Body of pancreas (tissue), 4 donors: ENCODE measurements around the gene PPP2R5C. TPM values are rescaled to one million over a fixed set of nuclear protein-coding genes. Genes with fewer than 3 reads are reported as not detected.
A peak's percentile ranks its signal among the peaks of the same experiment; 100 is the strongest.

Source experiments
- ATAC-seq: fragments of 150-250 bp; one replicate; pipeline ENCODE4 v1.9.1; 2016
- DNase-seq, 4 donors: peaks; one replicate each; pipeline ENCODE4 v3.0.0-alpha.2; 2019
- H3K27ac ChIP-seq, 4 donors: fragments of 200-600 bp; sonication (generic); 1 replicate in 3 of 4; 2 replicates in 1 of 4; pipeline versions ENCODE4 v1.5.1 to v1.6.1; 2016 to 2019; ENCODE audit warnings: mild to moderate bottlenecking in 1 of 4, mixed read lengths in 1 of 4, moderate library complexity in 1 of 4
- H3K27me3 ChIP-seq, 2 donors: fragments of 200-600 bp; sonication (generic); one replicate each; pipeline ENCODE4 v1.6.0; 2016; ENCODE audit warnings: mild to moderate bottlenecking in 1 of 2
- H3K36me3 ChIP-seq, 2 donors: fragments of 200-600 bp; sonication (generic); replicated peaks in 1 of 2; 2 replicates each; pipeline ENCODE4 v1.5.1; 2016; ENCODE audit warnings: low read depth in 2 of 2; ENCODE audit not compliant: insufficient read depth in 1 of 2
- H3K4me1 ChIP-seq: fragments of 200-600 bp; sonication (generic); one replicate; pipeline ENCODE4 v1.6.0; 2016
- H3K4me3 ChIP-seq, 2 donors: fragments of 200-600 bp; sonication (generic); 1 replicate in 1 of 2; 2 replicates in 1 of 2; pipeline ENCODE4 v1.5.1; 2016 to 2019
- H3K9me3 ChIP-seq, 3 donors: fragments of 200-600 bp; sonication (generic); 1 replicate in 2 of 3; 2 replicates in 1 of 3; pipeline ENCODE4 v1.5.1; 2016
- CTCF ChIP-seq, 7 experiments: fragments of 450-650 bp in 4 of 7; fragments of 200-600 bp in 3 of 7; sonication (generic) in 3 of 7; IDR thresholded peaks; one replicate each; pipeline ENCODE4 v1.5.1; 2016 to 2019; ENCODE audit warnings: antibody characterized with exemption in 7 of 7
- POLR2A ChIP-seq, 3 donors: fragments of 450-650 bp; IDR thresholded peaks; one replicate each; pipeline ENCODE4 v1.6.1; 2016; ENCODE audit warnings: antibody characterized with exemption in 3 of 3, mild to moderate bottlenecking in 2 of 3
- WGBS, 2 donors: methylation state at CpG; one replicate each; pipeline ENCODE4 v1.1.5; 2017; 5-methylcytosine and 5-hydroxymethylcytosine counted together
- intact Hi-C: fragments of 100-400 bp; cut with DNase I; formaldehyde crosslinking; loops from one replicate; pipeline ENCODE4 v1.15.1; 2023
- total RNA-seq, 2 donors: library from RNA; depleted of rRNA; stranded (reverse); fragments of >200 nt; gene quantifications; one replicate each; pipeline ENCODE4 v1.1.0, GENCODE V29; 2016

PPP2R5C gene
- total RNA-seq, 2 donors from 2014 or later: 59.0 to 77.6 TPM

- Histone ChIP-seq H3K27ac (no peak overlapping the region), H3K4me3 (no peak overlapping the region), H3K27me3 (no peaks in the 10 kb centered on the region), H3K36me3 (no peaks in the 10 kb centered on the region), H3K4me1 (peaks cover 57% of the 10 kb centered on the region), H3K9me3 (no peaks in the 10 kb centered on the region)
- DNase-seq (no peak), ATAC-seq (no peak)
- TF ChIP-seq POLR2A (IDR thresholded peaks at IDR 0.05): no peak
- TF ChIP-seq CTCF (IDR thresholded peaks at IDR 0.05): no peak
- WGBS, 2 donors: 89% methylated on average over 6 of the region's 6 CpGs
- intact Hi-C loops: no loop called here
Observed at GRCh38 chr14:101839661-101840060, 78.2 kb downstream of the PPP2R5C start.

- WGBS, 2 donors: 71 to 87% methylated on average over 5 of the region's 5 CpGs
- H3K4me1 ChIP-seq: peaks cover 57% of the 10 kb centered on the region
- no peaks in the 10 kb centered on the region for H3K27me3 ChIP-seq
- no peak for DNase-seq
- H3K36me3 ChIP-seq: no peaks in the 10 kb centered on the region
- H3K9me3 ChIP-seq: no peaks in the 10 kb centered on the region
- ATAC-seq: no peak
- intact Hi-C loops: no loop called here
- H3K27ac ChIP-seq: no peak overlapping the region
- H3K4me3 ChIP-seq: no peak overlapping the region
- no peak for TF ChIP-seq CTCF (IDR thresholded peaks at IDR 0.05)
- no peak for TF ChIP-seq POLR2A (IDR thresholded peaks at IDR 0.05)
Observed at GRCh38 chr14:101840649-101841369, 79.3 kb downstream of the PPP2R5C start.

GRCh38 chr14:101843038-101843437 is 81.5 kb downstream of the PPP2R5C start:
- Histone ChIP-seq H3K27ac (peak overlapping the region in 3 of 4 donors; percentile 38 to 58 (median 49)), H3K27me3 (no peaks in the 10 kb centered on the region), H3K4me3 (no peak overlapping the region), H3K4me1 (peaks cover 46% of the 10 kb centered on the region), H3K36me3 (no peaks in the 10 kb centered on the region), H3K9me3 (no peaks in the 10 kb centered on the region)
- TF ChIP-seq CTCF (IDR thresholded peaks at IDR 0.05): no peak
- TF ChIP-seq POLR2A (IDR thresholded peaks at IDR 0.05): no peak
- peak; percentile 64 for ATAC-seq
- WGBS, 2 donors: 31 to 41% methylated on average over 2 to 3 of the region's 3 CpGs
- intact Hi-C loops: no loop called here
- peak; percentile 32 to 47 (median 43) for DNase-seq

GRCh38 chr14:101843665-101844064 is 82.2 kb downstream of the PPP2R5C start:
- no peaks in the 10 kb centered on the region for H3K36me3 ChIP-seq
- peaks cover 42% of the 10 kb centered on the region for H3K4me1 ChIP-seq
- no peaks in the 10 kb centered on the region for H3K9me3 ChIP-seq
- no peak for ATAC-seq
- intact Hi-C loops: no loop called here
- TF ChIP-seq CTCF (IDR thresholded peaks at IDR 0.05) (peak in 3 of 7 experiments; percentile 28 to 41 (median 31)), POLR2A (IDR thresholded peaks at IDR 0.05) (no peak)
- H3K27ac ChIP-seq: peak overlapping the region in 3 of 4 donors; percentile 38 to 58 (median 49)
- H3K27me3 ChIP-seq: no peaks in the 10 kb centered on the region
- DNase-seq: peak in 1 of 4 donors; percentile 25
- no peak overlapping the region for H3K4me3 ChIP-seq
- 71 to 88% methylated on average over 7 of the region's 7 CpGs for WGBS, 2 donors

GRCh38 chr14:101844219-101844618 is 82.7 kb downstream of the PPP2R5C start:
- peaks cover 39% of the 10 kb centered on the region for H3K4me1 ChIP-seq
- H3K36me3 ChIP-seq: no peaks in the 10 kb centered on the region
- peak overlapping the region in 2 of 4 donors; percentile 6 to 49 for H3K27ac ChIP-seq
- WGBS, 2 donors: 58 to 73% methylated on average over 19 of the region's 19 CpGs
- intact Hi-C loops: no loop called here
- peak; percentile 45 for ATAC-seq
- DNase-seq: peak in 2 of 4 donors; percentile 36 to 52
- no peaks in the 10 kb centered on the region for H3K27me3 ChIP-seq
- TF ChIP-seq CTCF (IDR thresholded peaks at IDR 0.05) (no peak), POLR2A (IDR thresholded peaks at IDR 0.05) (no peak)
- no peaks in the 10 kb centered on the region for H3K9me3 ChIP-seq
- H3K4me3 ChIP-seq: no peak overlapping the region
